Epithelial cell of esophagus (primary cell): ENCODE results near the gene PLXNA2.

Source experiments
- DNase-seq: peaks from one replicate; pipeline ENCODE4 v3.0.0; 2010; ENCODE audit warnings: low read depth
- H3K4me3 ChIP-seq: 2 replicates; pipeline ENCODE4 v1.5.1; 2011; ENCODE audit warnings: mild to moderate bottlenecking, low read length, control low read depth
- TF ChIP-seq, protein P1 (sequence below): IDR thresholded peaks from 2 replicates; pipeline ENCODE4 v1.5.1; 2011; ENCODE audit warnings: low read depth, mild to moderate bottlenecking, low read length, control low read depth, inconsistent platforms; ENCODE audit not compliant: insufficient read depth; ENCODE audit errors: missing control alignments

Gene PLXNA2

DNA sequence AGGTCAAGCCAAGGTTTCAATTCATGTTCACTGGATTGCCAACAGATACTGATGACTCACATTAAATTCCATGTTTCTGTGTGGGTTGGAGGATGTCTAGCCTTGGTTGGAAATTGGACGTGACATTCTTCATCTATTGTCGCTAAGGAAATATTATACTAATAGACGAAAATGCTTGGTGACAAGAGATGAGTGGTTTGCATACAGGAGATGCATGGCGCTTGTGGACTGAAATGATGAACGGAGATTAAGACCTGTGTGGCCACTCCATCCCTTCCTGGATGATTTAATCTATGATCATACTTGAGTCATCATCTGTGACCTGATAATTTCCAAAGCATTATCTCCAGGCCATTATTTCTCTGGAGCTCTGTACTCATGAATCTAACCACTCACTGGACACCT lies 236.2 kb downstream of the PLXNA2 start:
- TF ChIP-seq, protein P1, sequence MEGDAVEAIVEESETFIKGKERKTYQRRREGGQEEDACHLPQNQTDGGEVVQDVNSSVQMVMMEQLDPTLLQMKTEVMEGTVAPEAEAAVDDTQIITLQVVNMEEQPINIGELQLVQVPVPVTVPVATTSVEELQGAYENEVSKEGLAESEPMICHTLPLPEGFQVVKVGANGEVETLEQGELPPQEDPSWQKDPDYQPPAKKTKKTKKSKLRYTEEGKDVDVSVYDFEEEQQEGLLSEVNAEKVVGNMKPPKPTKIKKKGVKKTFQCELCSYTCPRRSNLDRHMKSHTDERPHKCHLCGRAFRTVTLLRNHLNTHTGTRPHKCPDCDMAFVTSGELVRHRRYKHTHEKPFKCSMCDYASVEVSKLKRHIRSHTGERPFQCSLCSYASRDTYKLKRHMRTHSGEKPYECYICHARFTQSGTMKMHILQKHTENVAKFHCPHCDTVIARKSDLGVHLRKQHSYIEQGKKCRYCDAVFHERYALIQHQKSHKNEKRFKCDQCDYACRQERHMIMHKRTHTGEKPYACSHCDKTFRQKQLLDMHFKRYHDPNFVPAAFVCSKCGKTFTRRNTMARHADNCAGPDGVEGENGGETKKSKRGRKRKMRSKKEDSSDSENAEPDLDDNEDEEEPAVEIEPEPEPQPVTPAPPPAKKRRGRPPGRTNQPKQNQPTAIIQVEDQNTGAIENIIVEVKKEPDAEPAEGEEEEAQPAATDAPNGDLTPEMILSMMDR: no peak
- peak; percentile 55 for DNase-seq
- H3K4me3 ChIP-seq: no peak overlapping the region

DNA sequence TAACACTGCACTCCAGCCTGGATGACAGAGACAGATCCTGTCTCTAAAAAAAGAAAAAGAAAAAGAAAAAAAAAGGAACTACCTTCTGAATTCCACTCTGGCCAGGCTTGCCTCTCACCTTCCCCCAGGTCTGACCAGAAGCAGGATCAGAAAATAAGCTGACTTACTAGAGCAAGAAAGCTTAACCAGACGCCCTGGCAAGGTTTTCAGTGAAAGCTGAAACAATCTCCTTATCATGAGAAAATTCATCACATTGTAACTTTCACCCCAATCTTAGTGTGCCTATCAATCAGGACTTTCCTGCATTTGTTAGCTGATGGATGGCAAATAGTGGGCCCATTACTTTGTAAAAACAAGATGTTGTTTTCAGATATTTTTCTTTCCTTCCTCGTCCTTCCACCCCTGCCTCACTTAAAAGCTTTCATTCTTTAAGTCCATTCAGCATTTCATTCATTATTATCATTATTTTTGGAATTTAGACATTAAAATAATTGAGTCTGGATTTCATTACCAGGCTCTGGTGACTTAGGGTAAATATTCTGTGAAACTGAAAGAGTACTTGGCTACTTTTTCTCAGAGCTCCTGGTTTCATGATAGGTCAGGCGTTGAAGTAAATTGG lies 236.8 kb downstream of the PLXNA2 start:
- TF ChIP-seq, protein P1: no peak
- no peak overlapping the region for H3K4me3 ChIP-seq
- no peak for DNase-seq

DNA sequence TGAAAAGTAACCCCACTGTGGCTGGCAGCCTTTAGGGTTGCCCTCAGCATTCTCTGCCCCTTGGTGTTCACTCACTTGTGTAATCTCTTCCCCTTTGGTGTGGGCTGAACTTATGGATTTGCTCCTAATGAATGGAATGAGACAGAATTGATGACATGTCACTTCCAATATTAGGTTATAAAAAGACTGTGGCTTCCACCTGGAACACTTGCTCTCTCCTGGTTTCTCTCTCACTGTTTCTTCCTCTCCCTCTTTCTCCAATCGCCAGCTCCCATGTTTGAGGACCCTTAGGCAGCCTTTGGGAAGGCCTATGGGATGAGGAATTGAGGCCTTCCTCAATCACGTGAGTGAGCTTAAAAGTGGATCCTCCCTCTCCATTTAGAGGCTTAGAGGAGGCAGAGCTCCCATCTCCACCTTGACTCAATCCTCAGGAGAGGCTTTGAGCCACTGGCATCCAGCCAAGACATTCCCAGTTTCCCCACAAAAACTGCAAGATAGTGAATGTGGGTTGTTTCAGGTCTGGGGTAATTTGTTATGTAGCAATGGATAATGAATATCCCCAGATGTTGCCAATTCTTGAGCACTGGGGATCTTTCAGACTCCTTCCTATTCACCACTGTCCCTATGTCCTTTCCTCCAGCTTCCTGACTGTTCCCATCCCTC lies 237.8 kb downstream of the PLXNA2 start:
- H3K4me3 ChIP-seq: no peak overlapping the region
- DNase-seq: no peak
- TF ChIP-seq, protein P1: no peak

DNA sequence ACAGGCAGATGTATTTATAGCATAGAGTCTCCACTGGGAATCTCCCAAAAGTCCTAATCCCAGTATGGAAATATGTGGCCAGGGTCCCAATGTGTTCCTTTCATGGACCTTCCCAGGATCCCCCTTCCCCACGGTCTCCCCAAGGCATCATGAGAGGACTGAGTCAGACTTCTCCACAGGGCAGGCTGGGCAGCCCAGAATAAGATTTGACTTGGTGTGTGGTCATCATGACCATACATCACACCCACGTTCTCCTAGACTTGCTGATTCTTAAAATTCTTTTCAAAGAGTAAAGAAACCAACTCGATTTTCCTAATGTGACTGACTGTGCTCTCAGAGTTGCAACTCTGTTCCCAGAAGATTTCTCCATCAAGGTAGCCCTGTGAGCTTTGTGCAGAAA lies 239.3 kb downstream of the PLXNA2 start:
- TF ChIP-seq, protein P1: no peak
- DNase-seq: peak; percentile 16
- no peak overlapping the region for H3K4me3 ChIP-seq

DNA sequence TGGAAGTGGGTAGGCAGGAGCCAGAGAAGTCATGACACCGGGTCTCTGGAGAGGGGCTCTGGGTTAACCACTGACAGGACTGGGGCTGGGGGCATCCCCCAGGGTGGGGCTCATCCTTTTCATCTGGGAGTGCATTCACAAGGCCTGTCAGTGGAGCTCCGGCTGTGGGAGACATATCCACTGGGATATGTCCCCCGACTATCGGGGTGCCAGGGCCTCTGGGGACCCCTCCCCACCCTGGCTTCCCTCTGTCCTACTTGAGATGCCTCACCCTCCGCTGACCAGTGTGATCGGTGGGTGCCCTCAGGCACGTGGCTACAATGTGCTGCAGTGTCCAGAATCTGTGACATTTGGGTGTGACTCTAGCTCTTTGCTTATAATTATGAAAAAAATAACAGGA lies 240.9 kb downstream of the PLXNA2 start:
- H3K4me3 ChIP-seq: no peak overlapping the region
- TF ChIP-seq, protein P1: no peak
- DNase-seq: no peak

DNA sequence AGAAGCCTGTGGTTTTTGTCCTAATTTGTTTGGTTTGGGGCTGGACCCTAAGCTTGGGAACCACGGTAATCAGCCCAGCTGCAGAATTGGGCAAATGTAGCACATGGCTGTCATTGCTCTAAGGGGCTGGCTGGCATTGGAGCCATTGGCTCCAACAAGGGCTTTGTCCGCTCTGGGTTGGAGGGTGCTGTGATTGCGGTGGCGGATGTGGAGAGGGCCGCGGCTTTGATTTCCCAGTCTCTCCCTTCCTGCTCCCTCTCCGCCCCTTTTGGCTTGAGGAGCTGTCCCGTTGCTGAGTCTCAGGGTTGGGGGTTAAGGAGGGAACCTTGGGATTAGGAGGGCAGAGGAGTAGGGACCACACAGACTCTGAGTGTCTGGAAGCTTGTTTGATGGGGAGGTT lies 241.5 kb downstream of the PLXNA2 start:
- TF ChIP-seq, protein P1: no peak
- H3K4me3 ChIP-seq: no peak overlapping the region
- no peak for DNase-seq

DNA sequence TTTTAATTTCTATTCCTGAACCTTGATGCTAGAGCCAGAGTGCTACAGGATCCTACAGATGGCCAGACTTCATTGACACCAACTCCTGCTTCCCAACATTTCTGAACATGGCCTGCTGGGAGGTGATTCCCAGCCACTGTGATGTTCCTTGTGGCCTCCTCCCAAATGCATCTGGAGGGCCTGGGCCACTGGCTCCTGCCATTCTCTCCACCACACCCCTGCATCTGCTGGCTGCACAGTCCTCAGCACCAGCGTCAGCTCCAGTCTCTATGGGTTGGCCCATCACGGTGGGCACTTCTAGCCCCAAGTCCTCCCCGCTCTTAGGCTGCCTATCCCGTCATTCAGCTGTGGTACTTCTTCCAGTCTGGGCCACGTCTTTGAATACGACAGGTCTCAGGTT lies 242.1 kb downstream of the PLXNA2 start:
- H3K4me3 ChIP-seq: no peak overlapping the region
- no peak for DNase-seq
- TF ChIP-seq, protein P1: no peak
